ENCODE measurements around the gene ABHD17B. TPM values are rescaled to one million over a fixed set of nuclear protein-coding genes. Genes with fewer than 3 reads are reported as not detected.
"Not testable (repeated sequence)": the region's sequence is repeated elsewhere in the genome, so short reads cannot be mapped to it uniquely, and the experiment has no call there.

The ABHD17B gene
- total RNA-seq, 2 experiments from 2014 or later: 31.0 to 47.7 TPM

GRCh38 chr9:71901695-71902597 is 9.0 kb downstream of the ABHD17B start:
- Histone ChIP-seq H3K9me3 (ENCODE audit: low read length) (no peaks in the 10 kb centered on the region), H4K20me1 (ENCODE audit: insufficient read depth, low read length) (0 out of 2 replicates have a peak, but pooled peaks cover 16% of the 10 kb centered on the region), H3K4me2 (ENCODE audit: low read length) (peak overlapping the region; percentile 82), H3K27ac (ENCODE audit: low read depth, low read length, poor library complexity, severe bottlenecking) (peak overlapping the region; percentile 99), H3K9me2 (ENCODE audit: insufficient read depth, low read length) (no peaks in the 10 kb centered on the region), H3K36me3 (ENCODE audit: insufficient read depth, low read length) (peaks cover 23% of the 10 kb centered on the region), H3K4me1 (ENCODE audit: insufficient read depth, low read length, poor library complexity, severe bottlenecking) (peaks cover 91% of the 10 kb centered on the region), H2AFZ (ENCODE audit: low read length) (no peak overlapping the region), H3K79me2 (ENCODE audit: insufficient read depth, low read depth, low read length) (peaks cover 99% of the 10 kb centered on the region), H3K4me3 (ENCODE audit: low read depth, low read length, poor library complexity, severe bottlenecking) (peak overlapping the region; percentile 61)
- CTCF ChIA-PET (ENCODE audit: unreplicated experiment): interaction anchor here (0.8 to 1.5 kb wide), 2 partner anchors 14 kb away, joined by 3 read pairs; no protein-coding TSS in a partner anchor
- peak; percentile 39 for DNase-seq (ENCODE audit: low spot score)
- POLR2A ChIA-PET: interaction anchor here (0.6 to 6.8 kb wide), 7 partner anchors 9 to 89 kb away, joined by 3 to 99 read pairs (median 8); partner anchors contain the start of genes ABHD17B and C9orf85
- TF ChIP-seq EZH2phosphoT487 (IDR thresholded peaks at IDR 0.05; ENCODE audit: borderline replicate concordance, low read depth, low read length): no peak
- TF ChIP-seq, protein P1, sequence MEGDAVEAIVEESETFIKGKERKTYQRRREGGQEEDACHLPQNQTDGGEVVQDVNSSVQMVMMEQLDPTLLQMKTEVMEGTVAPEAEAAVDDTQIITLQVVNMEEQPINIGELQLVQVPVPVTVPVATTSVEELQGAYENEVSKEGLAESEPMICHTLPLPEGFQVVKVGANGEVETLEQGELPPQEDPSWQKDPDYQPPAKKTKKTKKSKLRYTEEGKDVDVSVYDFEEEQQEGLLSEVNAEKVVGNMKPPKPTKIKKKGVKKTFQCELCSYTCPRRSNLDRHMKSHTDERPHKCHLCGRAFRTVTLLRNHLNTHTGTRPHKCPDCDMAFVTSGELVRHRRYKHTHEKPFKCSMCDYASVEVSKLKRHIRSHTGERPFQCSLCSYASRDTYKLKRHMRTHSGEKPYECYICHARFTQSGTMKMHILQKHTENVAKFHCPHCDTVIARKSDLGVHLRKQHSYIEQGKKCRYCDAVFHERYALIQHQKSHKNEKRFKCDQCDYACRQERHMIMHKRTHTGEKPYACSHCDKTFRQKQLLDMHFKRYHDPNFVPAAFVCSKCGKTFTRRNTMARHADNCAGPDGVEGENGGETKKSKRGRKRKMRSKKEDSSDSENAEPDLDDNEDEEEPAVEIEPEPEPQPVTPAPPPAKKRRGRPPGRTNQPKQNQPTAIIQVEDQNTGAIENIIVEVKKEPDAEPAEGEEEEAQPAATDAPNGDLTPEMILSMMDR (conservative IDR thresholded peaks at IDR 0.05; ENCODE audit: low read length): peak; percentile 74
- no TSS peak for BruUV-seq (replicated peaks)
- intact Hi-C loops (cut with micrococcal nuclease; ENCODE audit: unreplicated experiment): loop anchor here (1.0 to 10.0 kb wide), 3 partner anchors 7 to 463 kb away; partner anchors contain the start of gene ZFAND5

DNA sequence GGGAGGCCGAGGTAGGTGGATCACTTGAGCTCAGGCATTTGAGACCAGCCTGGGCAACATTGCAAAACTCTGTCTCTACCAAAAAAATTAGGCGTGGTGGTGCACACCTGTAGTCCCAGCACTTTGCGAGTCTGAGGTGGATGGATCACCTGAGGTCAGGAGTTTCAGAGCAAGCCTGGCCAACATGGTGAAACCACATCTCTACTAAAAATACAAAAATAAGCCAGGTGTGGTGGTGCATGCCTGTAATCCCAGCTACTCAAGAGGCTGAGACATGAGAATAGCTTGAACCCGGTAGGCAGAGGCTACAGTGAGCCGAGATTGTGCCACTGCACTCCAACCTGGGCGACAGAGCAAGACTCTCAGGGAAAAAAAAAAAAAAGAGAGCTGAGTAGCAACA is 12.2 kb downstream of the ABHD17B start:
- Histone ChIP-seq H3K27ac (ENCODE audit: low read depth, low read length, poor library complexity, severe bottlenecking) (peak overlapping the region; percentile 99), H3K4me1 (ENCODE audit: insufficient read depth, low read length, poor library complexity, severe bottlenecking) (peaks cover 91% of the 10 kb centered on the region)

DNA sequence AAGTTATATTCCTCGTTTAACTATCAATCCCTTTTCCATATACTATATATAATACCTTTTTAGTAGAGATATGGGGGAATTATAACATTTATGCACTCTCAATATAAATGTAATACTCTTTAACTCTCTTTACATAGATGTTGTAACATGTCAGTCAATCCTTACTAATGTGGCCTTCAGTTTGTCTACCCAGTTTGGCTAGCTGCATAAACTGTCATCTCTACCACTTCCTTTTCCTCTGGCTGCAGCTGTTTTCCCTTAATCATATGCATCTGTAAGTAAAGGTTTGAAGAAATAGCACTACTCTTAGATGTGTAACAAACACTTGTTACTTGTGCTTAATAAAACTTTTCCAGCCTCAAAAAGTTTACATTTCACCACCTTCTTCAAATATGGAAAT is 13.4 kb downstream of the ABHD17B start:
- Histone ChIP-seq H3K4me3 (ENCODE audit: low read depth, low read length, poor library complexity, severe bottlenecking) (peak overlapping the region; percentile 53), H3K36me3 (ENCODE audit: insufficient read depth, low read length) (peaks cover 16% of the 10 kb centered on the region), H3K9me3 (ENCODE audit: low read length) (peaks cover 9% of the 10 kb centered on the region; the same call in 1 of the 2 replicates), H4K20me1 (ENCODE audit: insufficient read depth, low read length) (no peaks in the 10 kb centered on the region), H3K27ac (ENCODE audit: low read depth, low read length, poor library complexity, severe bottlenecking) (peak overlapping the region; percentile 99), H3K9me2 (ENCODE audit: insufficient read depth, low read length) (no peaks in the 10 kb centered on the region), H3K79me2 (ENCODE audit: insufficient read depth, low read depth, low read length) (peaks cover 99% of the 10 kb centered on the region), H2AFZ (ENCODE audit: low read length) (no peak overlapping the region), H3K4me1 (ENCODE audit: insufficient read depth, low read length, poor library complexity, severe bottlenecking) (peaks cover 90% of the 10 kb centered on the region), H3K4me2 (ENCODE audit: low read length) (peak overlapping the region; percentile 81)
- no TSS peak for BruUV-seq (replicated peaks)
- peak; percentile 81 for DNase-seq (ENCODE audit: low spot score)
- no peak for TF ChIP-seq EZH2phosphoT487 (IDR thresholded peaks at IDR 0.05; ENCODE audit: borderline replicate concordance, low read depth, low read length)
- TF ChIP-seq, protein P1 (conservative IDR thresholded peaks at IDR 0.05; ENCODE audit: low read length): no peak
- ChIA-PET POLR2A (interaction anchor here (3.0 to 7.0 kb wide), 3 partner anchors 9 to 15 kb away, joined by 15 to 99 read pairs (median 65); partner anchors contain the start of genes ABHD17B and C9orf85), CTCF (ENCODE audit: unreplicated experiment) (interaction anchor here (1.5 kb wide), 1 partner anchor 11 kb away, joined by 4 read pairs; no protein-coding TSS in a partner anchor)
- intact Hi-C loops (cut with micrococcal nuclease; ENCODE audit: unreplicated experiment): loop anchor here (5.0 kb wide), 1 partner anchor 100 kb away; no protein-coding TSS in a partner anchor

More for the DNA sequence above, 12.2 kb downstream of the ABHD17B start:
- Histone ChIP-seq H3K79me2 (ENCODE audit: insufficient read depth, low read depth, low read length) (peaks cover 99% of the 10 kb centered on the region), H3K4me3 (ENCODE audit: low read depth, low read length, poor library complexity, severe bottlenecking) (peak overlapping the region; percentile 64), H3K4me2 (ENCODE audit: low read length) (peak overlapping the region; percentile 82)
- H3K9me2 ChIP-seq (ENCODE audit: insufficient read depth, low read length); BruUV-seq (replicated peaks); H3K36me3 ChIP-seq (ENCODE audit: insufficient read depth, low read length); H2AFZ ChIP-seq (ENCODE audit: low read length); H4K20me1 ChIP-seq (ENCODE audit: insufficient read depth, low read length); H3K9me3 ChIP-seq (ENCODE audit: low read length): not testable (repeated sequence)
- intact Hi-C loops (cut with micrococcal nuclease; ENCODE audit: unreplicated experiment): loop anchor here (5.0 kb wide), 1 partner anchor 101 kb away; no protein-coding TSS in a partner anchor
- ChIA-PET POLR2A (interaction anchor here (0.6 to 7.0 kb wide), 11 partner anchors 9 to 246 kb away, joined by 3 to 99 read pairs (median 4); partner anchors contain the start of genes ABHD17B and C9orf85), CTCF (ENCODE audit: unreplicated experiment) (interaction anchor here (0.6 to 0.7 kb wide), 2 partner anchors 116 to 1232 kb away, joined by 3 read pairs; no protein-coding TSS in a partner anchor)
- DNase-seq (ENCODE audit: low spot score): peak; percentile 33

Measured in OCI-LY7 (cell line).